Stimulated activated CD4-positive, alpha-beta T cell treated with anti-CD3 and anti-CD28 coated beads, Interleukin-1b, Interleukin-23, amount 100 ng/mL, for 1 hour (primary cell): ENCODE data around the gene CLASRP.

Experiments used
- DNase-seq, 2 donors: peaks; one replicate each; pipeline ENCODE4 v3.0.0-alpha.2; 2020; ENCODE audit warnings: low read depth in 2 of 2

CLASRP gene

GRCh38 chr19:45086480-45086879 is 47.6 kb downstream of the CLASRP start:
- no peak for DNase-seq

GRCh38 chr19:45087531-45087930 is 48.7 kb downstream of the CLASRP start:
- no peak for DNase-seq

DNA sequence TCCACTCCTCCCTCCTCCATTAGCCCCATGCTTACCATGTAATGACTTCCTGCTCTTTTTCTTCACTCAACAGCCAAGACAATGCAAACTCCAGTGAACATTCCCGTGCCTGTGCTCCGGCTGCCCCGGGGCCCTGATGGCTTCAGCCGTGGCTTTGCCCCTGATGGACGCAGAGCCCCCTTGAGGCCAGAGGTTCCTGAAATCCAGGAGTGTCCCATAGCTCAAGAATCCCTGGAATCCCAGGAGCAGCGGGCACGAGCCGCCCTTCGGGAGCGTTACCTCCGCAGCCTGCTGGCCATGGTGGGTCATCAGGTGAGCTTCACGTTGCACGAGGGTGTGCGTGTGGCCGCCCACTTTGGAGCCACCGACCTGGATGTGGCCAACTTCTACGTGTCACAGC is 51.2 kb downstream of the CLASRP start:
- no peak for DNase-seq

- no peak for DNase-seq
These were observed 51.8 kb downstream of the CLASRP start for GRCh38 chr19:45090606-45091005.

GRCh38 chr19:45091031-45091923 is 52.4 kb downstream of the CLASRP start:
- DNase-seq = peak; percentile 84 to 95

GRCh38 chr19:45092747-45093678 is 54.2 kb downstream of the CLASRP start, which contains the start of gene PPP1R37:
Gene PPP1R37, plus strand, starts transcription at chr19:45093179. Its CDS starts 147 bp downstream, at chr19:45093326.
- peak; percentile 79 to 80 for DNase-seq

DNA sequence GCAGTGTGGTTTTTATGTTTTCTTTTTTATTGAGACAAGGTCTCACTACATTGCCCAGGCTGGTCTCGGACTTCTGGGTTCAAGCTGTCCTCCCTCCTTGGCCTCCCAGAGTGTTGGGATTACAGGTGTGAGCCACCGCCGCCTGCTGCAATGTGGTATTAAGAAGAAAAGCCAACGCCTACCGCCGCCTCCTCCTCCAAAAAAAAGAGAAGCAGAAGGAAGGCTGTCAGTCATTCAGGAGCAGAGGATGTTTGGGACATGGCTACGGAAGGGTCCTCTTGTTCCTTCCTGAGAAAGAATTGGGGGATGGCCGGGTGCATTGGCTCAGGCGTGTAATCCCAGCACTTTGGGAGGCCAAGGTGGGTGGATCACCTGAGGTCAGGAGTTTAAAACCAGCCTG is 55.3 kb downstream of the CLASRP start:
- no peak for DNase-seq

GRCh38 chr19:45094707-45095106 is 55.9 kb downstream of the CLASRP start:
- no peak for DNase-seq

DNA sequence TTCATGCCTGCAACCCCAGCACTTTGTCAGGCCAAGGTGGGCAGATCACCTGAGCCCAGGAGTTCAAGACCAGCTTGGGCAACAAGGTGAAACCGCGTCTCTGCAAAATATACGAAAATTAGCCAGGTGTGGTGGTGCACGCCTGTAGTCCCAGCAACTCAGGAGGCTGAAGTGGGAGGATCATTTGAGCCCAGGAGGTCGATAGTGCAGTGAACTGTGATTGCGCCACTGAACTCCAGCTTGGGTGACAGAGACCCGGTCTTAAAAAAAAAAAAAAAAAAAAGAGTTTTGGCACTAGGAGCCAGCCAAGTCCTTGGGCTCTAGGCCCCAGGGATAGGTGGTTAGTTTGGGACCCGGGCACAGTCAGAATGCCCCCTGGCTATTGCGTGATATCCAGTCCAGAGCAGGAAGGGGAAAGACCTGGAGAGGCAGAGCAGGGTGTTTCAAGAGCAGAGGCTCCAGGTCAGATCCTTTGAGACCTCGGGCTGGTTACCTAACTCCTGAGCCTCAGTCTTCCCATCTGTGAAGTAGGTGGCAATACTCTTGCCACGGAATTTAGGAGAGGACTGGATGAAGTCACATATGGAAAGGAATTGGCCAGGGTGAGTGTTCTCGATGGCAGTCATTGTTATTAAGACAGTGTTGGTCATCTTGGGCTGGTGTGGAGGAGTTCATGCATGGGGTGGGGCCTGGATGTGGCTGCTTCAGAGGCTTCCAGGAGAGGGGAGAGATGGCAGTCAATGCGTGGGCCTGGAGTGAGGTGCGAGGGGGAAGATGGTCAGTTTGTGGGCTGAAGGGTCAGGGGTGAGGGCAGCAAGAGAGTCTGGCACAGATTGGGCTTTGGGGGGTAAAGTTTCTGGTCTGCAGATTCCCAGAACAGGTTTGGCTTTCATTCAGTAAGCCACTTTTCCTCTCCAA is 56.9 kb downstream of the CLASRP start:
- DNase-seq = no peak

DNA sequence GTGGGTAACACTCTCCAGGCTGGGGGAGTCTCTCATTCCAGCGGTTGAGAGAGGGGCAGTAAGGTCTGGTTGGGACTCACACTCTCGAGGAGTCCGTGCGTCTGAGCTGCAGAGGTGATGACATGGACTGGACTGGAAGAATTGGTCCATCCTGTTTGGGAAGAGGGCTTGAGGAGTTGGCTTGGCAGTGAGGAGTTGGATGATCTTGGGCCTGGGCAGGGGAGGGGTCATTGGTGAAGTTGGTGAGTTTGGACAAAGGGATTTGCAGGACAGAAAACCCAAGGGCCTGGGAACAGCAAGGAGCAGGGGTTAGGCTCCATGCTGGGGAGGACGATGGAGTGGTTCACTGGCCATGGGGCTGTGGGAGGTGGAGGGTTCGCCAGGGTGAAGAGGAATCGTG is 57.9 kb downstream of the CLASRP start:
- DNase-seq = no peak

- no peak for DNase-seq
These were observed 58.6 kb downstream of the CLASRP start for GRCh38 chr19:45097450-45097775.

- no peak for DNase-seq
These were observed 59.1 kb downstream of the CLASRP start for GRCh38 chr19:45097776-45098520.

DNA sequence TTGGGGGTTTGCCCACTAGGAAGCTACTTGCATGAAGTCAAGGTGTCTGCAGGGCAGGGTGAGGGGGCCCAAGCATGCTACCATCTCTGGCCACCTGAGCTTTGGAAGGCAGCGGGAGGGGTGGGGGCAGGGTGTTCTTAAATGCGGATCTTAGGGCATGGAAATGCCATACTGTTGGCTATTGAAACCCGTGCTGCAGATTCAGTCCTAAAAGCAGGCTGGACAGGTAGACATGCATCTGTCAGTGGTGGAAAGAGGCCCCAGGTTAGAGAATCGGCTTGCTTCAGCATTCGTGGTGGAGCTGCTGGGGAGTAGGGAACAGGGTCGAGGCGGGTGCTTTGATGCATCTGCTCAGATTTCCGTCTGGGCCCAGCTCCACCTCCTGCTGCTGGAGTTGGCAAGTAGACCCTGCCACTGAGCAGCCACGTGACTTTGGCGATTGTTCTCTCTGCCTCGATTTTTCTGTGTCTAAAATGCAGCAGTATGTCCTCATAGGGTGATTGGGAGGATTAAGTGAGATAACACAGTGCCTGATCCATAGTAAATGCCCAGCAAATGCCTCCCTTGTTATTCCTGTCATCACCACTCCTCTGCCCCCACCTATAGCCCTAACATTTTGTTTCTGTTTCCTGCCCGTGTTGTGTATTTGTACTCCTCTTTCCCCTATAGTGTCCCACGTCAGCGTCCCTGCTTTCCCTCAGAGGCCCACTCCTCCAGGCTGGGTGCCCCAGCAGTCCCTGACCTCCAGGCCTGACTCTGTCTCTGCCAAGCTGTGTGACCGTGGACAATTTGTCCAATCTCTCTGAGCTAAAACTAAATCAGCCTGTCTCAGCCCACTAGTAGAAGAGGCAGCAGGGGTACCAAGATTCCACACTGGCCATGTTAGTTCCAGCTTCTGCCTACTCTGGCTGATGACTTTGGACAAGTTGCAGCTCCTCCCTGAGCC is 59.9 kb downstream of the CLASRP start:
- DNase-seq = no peak

DNA sequence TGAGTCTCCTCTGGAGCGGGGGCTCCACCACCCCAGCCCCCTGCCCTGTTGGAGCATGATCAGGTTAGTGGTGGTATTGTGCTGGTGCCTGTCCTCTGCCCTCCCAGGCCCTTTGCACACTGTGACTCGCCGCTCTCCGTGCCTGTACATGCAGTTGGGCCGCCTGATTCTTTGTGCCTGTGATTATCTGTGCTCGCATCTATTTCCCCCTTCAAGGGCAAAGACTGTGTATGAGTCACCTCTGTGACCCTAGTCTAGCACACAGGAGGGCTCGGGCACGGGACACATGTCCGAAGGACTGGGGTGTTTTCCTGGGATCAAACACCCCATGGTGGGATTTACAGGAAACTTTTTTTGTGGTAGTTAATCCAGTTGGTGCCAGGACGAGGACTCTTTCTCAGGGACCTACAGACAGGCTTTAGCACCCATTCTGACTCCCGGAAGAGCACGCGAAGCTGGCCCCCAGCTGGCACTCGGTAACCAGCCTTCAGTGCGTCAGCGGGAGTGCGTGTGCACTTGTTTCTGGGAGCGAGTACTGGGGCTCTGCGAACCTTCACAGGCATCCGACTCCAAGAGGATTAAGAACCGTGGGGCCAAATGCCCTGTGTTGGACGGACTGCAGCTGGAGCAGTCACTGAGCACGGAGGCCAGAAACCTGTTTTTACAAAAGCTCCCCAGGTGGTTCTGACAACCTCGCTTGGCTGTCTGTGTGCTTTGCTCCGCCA is 60.8 kb downstream of the CLASRP start:
- no peak for DNase-seq

DNA sequence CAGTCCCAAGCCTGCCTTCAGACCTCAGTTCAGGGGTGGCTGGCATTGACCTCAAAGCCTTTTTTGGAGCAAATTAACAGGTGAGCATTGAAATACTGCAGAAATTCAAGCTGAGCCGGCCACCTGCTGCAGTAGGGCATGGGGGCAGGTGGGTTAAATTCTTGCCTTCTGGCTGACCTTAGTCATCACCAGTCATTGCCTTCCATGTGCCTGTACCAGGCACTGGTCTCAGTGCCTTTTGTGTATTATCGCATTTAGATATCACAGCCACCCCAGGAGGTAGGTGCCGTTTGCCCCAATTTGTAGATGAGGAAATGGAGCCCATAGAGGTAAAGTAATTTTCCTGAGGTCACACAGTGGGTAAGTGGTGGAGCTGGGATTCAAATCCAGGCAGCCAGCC is 61.4 kb downstream of the CLASRP start:
- no peak for DNase-seq

DNA sequence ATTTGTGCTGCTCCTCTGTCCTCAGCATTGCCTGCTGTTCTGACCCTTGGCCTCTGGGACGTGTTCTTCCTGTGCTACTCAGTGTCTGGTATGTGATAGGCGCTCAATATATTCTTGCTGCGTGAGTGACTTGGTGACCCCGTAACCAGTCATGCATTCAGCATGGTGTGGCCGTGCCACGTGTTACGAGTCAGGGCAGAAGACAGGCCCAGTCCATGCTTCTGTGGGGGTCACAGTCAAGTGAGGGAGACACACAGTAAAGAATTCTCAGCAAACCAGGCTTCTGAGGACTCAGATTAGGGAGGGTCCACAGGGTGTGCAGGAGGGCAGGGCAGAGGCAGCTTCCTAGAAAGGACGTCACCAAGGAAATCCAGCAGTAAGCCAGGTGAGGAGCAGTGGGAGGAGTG is 62.0 kb downstream of the CLASRP start:
- DNase-seq = no peak

GRCh38 chr19:45101806-45102205 is 63.0 kb downstream of the CLASRP start:
- no peak for DNase-seq

- DNase-seq = no peak
These were observed 63.6 kb downstream of the CLASRP start for GRCh38 chr19:45102481-45102880.

DNA sequence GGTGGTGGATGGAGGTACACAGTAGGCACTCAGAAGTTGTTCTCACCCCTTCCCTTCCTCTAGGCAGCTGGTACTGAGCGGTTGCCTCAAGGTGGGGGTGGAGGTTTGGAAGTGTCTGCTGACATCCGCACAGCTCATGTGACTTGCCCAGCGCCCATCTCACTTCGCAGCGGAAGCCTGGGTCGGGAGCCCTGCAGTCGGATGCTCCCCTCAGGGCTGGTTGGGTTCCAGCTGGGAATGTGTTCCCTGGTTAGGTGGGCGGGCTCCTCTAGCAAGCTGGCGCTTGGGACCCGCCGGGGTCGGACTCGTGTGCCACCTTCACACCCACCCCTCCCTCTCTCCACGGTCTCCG is 64.3 kb downstream of the CLASRP start:
- no peak for DNase-seq
